NCI-H146 treated with DMSO at 0.1 percent for 48 hours (cell line): ENCODE measurements around the gene STXBP6.

Experiments
- DNase-seq: peaks from one replicate; lab custom pipeline; 2025; ENCODE audit not compliant: unreplicated experiment; lab: John Stamatoyannopoulos, UW

Gene STXBP6

GRCh38 chr14:25052921-25053320 lies 3.0 kb upstream of the STXBP6 start:
- no peak for DNase-seq

- no peak for DNase-seq
Observed at GRCh38 chr14:25052385-25052784, 2.4 kb upstream of the STXBP6 start.

GRCh38 chr14:25050269-25051150 lies 563 bp upstream of the STXBP6 start:
- no peak for DNase-seq

- no peak for DNase-seq
Observed at GRCh38 chr14:25049093-25049567, 817 bp downstream of the STXBP6 start.

- no peak for DNase-seq
Observed at GRCh38 chr14:25048170-25049016, 1.6 kb downstream of the STXBP6 start.

- no peak for DNase-seq
Observed at GRCh38 chr14:25046301-25046943, 3.5 kb downstream of the STXBP6 start.

GRCh38 chr14:25044106-25044698 lies 5.7 kb downstream of the STXBP6 start:
- DNase-seq: no peak

GRCh38 chr14:25042362-25043299 lies 7.3 kb downstream of the STXBP6 start:
- no peak for DNase-seq

- DNase-seq: no peak
Observed at GRCh38 chr14:25041898-25042297, 8.0 kb downstream of the STXBP6 start.

GRCh38 chr14:25041484-25041883 lies 8.5 kb downstream of the STXBP6 start:
- DNase-seq: no peak

GRCh38 chr14:25039933-25040332 lies 10.0 kb downstream of the STXBP6 start:
- DNase-seq: no peak

GRCh38 chr14:25038044-25038668 lies 11.8 kb downstream of the STXBP6 start:
- DNase-seq: no peak

- no peak for DNase-seq
Observed at GRCh38 chr14:25037032-25037431, 12.9 kb downstream of the STXBP6 start.

GRCh38 chr14:25034803-25035681 lies 14.9 kb downstream of the STXBP6 start:
- DNase-seq: no peak

- DNase-seq: no peak
Observed at GRCh38 chr14:25033358-25033757, 16.6 kb downstream of the STXBP6 start.

GRCh38 chr14:25032092-25032784 lies 17.7 kb downstream of the STXBP6 start:
- no peak for DNase-seq

GRCh38 chr14:25026476-25027137 lies 23.3 kb downstream of the STXBP6 start:
- no peak for DNase-seq
